ENCODE results near the gene XXYLT1.

The XXYLT1 gene

GRCh38 chr3:195266428-195266827 lies 4.5 kb downstream of the XXYLT1 start:
- DNase-seq, result no peak

GRCh38 chr3:195265363-195265976 lies 5.5 kb downstream of the XXYLT1 start:
- DNase-seq, result no peak

GRCh38 chr3:195263925-195264600 lies 6.9 kb downstream of the XXYLT1 start:
- DNase-seq, result no peak

- DNase-seq, result peak; percentile 12
Measured at GRCh38 chr3:195263193-195263924, 7.6 kb downstream of the XXYLT1 start.

- no peak for DNase-seq
Measured at GRCh38 chr3:195261925-195262324, 9.0 kb downstream of the XXYLT1 start.

GRCh38 chr3:195260280-195260905 lies 10.6 kb downstream of the XXYLT1 start:
- DNase-seq, result no peak

- peak; percentile 96 for DNase-seq
Measured at GRCh38 chr3:195259475-195260279, 11.3 kb downstream of the XXYLT1 start.

GRCh38 chr3:195259154-195259474 lies 11.8 kb downstream of the XXYLT1 start:
- DNase-seq, result peak; percentile 70

GRCh38 chr3:195258449-195259153 lies 12.4 kb downstream of the XXYLT1 start:
- no peak for DNase-seq

- no peak for DNase-seq
Measured at GRCh38 chr3:195257454-195258448, 13.2 kb downstream of the XXYLT1 start.

GRCh38 chr3:195256639-195257453 lies 14.1 kb downstream of the XXYLT1 start:
- DNase-seq, result no peak

GRCh38 chr3:195255571-195256501 lies 15.1 kb downstream of the XXYLT1 start:
- no peak for DNase-seq

- no peak for DNase-seq
Measured at GRCh38 chr3:195255176-195255500, 15.8 kb downstream of the XXYLT1 start.

GRCh38 chr3:195254454-195255175 lies 16.3 kb downstream of the XXYLT1 start:
- DNase-seq, result no peak

- DNase-seq, result no peak
Measured at GRCh38 chr3:195253923-195254432, 17.0 kb downstream of the XXYLT1 start.

- DNase-seq, result no peak
Measured at GRCh38 chr3:195251336-195252065, 19.5 kb downstream of the XXYLT1 start.

All from fibroblast of upper back skin (primary cell).